ENCODE measurements around the gene CHST1.
A peak's percentile ranks its signal among the peaks of the same experiment; 100 is the strongest.

CHST1 gene

DNA sequence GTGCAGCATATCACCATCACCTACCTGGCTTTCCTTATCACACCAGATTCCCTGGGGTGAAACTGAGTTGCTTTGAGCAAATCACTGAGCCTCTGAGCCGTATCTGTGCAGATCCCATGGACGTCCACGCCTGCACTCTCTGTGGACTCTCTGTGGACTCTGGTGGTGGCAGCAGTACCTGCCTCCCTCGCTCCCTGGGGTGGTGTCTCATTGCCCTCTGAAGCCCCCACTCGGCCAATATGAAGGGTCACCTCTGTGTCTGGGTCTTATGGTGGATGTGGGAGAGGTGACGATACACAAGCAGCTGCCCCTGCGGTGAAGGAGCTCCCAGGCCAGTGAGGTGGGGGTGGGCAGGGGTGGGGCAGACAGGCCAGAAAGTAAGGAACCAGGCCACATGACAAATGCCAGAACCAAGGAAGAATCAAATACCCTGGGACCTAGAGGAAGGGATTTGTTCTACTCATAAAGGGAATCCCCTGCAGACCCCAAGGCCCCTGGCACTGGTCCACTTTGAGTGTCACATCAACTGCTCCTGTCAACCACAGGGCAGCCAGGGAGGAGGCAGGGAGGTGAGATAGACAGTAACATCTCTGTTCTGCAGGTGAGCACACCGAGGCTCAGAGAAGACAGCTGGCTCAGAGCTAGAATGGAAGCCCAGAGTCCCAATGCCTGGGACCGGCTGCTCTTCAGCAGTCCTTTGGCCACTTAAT lies 9.2 kb upstream of the CHST1 start:
- DNase-seq (ENCODE audit: low read depth in 2 of 2): no peak

DNA sequence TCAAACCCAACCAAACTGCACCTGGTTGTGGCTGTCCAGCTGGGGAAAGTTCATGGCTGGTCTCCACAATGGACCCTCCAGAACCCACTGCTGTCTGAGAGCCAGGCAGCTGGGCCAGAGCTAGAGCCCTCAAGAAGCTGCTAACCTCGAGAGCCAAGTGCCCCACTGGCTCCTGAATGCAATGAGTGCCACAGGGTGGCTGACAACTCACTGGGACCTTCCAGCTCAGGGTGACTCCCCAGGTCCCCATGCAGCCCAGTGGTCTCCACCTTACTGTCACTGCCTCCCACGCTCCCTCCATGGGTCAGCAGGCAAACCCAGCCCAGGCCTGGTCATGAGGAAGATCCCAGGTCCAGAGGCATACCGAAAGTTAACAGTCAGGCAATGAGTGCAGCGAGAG lies 8.0 kb upstream of the CHST1 start:
- no peak for DNase-seq (ENCODE audit: low read depth in 2 of 2)

DNA sequence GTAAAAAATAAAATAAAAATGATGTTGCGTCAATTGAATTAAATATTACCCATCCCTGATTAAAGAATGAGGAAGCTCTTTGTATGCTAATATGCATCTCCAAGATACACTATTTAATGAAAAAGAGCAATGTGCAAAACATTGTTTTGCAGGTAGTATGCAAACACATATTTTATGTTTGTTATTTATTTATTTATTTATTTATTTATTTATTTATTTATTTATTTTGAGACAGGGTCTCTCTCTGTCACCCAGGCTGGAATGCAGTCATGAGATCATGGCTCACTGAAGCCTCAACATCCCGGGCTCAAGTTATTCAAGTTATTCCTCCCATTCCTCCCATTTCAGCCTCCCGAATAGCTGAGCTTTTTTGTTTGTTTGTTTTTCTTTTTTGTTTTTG lies 7.2 kb upstream of the CHST1 start:
- DNase-seq (ENCODE audit: low read depth in 2 of 2): no peak

DNA sequence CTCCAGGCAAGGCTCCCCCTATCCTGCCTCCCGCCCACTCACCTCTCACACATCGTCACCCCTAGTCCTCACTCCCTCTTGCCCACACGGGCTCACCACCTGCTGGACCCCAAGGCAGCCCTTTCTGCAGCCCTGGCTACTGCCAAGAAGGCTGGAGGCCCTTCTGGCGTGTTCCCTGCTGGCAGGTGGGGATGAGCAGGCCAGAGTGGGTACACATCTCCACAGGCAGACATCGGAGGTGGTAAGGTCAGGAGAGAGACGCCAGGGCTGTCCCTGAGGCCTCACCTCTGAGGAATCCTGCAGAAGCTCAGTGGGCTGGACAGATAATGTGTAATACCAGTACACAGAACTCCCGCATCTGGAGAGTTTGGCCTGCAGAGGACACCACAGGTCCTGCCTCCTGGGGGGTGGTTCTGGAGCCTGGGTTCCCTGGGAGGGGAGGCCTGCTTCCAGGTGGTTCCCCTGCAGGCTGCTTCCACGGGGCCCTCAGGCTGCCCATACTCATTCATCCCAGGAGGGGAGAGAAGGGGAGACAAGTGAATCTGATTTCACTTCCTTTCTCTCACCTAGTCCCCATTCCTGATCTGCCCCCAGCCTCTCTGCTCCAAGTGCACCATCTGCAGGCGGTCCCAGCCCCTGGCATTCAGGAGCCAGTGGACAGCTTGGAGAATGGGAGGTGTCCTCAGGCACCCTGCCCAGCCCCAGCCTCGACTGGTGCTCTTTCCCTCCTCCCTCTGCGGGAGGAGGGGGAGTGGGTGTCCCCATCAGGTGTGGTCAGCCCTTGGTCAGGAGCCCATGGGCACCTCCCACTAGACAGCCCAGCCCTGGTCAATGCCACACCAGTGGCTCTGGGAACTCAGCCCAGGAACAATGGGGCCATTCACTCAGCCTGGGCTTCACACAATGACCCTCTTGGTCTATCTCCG lies 6.1 kb upstream of the CHST1 start:
- DNase-seq (ENCODE audit: low read depth in 2 of 2): no peak

DNA sequence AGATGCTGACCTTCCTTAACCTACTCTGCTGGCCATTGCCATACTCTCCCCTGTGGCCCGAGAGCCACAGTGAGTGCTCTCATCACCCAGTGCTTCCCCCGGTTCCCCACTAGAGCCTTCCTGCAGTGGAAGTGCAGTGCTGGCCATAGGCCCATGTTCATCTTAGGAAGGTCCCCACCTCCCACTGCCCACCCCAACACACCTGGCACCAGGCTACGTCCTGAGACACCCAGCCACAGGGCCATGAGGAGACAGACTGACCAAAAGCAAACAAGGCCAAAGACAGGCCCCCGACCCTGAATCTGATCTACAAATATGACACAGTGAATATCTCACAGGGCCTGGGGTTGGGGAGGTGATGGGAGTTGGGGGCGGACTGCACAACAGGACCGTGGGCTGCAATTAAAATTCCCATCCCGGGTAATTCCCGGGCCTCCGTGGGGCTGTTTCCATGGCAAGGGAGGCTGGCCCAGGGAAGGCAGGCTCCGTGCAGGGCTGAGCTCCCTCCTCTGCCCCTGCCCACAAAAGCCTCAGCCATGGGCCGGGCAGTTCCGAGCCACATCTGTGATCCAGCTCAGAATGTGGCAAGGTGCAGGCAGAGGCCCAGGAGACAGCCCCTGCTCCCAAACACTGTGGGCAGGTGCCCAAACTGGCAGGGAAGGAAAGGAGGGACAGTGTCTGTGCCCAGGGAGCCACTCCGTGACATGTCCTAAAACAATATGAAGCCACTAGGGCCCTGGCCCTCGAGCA lies 5.1 kb upstream of the CHST1 start:
- DNase-seq (ENCODE audit: low read depth in 2 of 2): no peak

DNA sequence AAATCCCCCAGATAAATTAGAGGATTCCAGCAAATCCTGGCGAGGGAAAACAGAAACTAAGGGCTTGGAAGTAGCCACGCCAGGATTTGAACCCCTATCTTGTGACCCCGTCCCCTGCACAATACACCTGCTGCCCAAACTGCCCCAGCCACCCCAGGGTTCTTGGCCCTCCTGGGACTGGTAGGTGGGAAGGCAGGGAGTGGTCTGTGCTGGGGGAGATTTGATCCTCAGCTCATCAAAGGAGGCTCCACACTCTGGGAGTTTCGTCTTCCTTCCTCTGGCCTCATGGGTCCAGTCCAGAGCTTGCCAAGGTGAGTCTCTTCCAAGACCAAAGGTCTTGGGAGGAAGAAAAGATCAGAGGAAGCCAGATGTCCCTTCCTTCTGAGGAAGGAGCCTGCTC lies 4.5 kb upstream of the CHST1 start:
- DNase-seq (ENCODE audit: low read depth in 2 of 2): no peak

DNA sequence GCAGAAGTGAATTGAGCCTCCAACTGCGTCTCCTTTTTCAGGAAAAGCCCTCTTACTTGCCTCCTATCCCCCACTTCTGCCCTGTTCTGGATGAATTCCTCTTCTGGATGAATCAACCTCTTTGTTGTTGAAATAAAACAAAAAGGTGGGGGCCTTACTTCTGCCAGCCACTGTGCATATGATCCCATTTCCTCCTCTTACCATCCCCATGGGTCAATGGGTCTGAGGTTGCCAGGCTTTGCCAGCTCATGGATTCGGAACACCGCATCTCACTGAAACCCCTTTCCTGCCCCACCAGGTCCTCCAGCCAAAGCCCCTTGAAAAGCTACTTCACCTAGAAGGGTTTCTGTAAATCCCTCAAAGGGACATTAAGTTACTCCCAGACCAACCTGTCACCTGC lies 3.7 kb upstream of the CHST1 start:
- no peak for DNase-seq (ENCODE audit: low read depth in 2 of 2)

DNA sequence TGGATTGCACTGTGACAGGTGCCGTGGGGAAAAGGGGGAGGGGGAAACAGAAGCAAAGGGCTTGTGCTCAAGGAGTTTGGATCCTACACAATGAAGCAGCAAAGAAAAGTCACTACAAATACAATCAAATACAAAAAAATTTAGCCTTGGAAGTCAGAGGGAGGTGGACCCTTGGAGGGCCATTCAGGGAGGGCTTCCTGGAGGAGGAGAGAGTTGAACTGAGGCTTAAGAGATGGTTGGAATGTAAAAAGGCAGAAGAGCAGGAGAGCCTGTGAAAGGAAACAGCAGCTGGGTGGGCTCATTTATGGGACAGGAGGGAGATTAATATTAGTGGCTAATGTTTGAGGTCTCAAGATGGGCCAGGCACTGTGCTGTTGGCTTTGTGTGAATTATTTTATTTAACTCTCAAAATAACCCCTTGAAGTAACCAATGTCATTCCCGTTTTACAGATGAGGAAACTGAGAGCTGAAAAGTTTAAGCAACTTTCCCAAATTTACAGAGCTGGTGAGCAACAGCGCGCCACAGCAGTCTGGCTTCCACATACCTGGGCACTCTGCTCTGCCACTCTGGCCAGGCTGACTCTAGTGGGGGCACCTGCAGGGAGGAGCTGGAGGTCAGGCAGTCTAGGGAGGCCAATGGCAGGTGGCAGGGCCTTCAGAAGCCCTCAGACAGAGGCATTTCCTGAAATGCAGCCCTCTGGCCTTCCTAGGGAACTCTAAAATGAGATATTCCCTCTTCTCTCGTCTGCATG lies 2.7 kb upstream of the CHST1 start:
- no peak for DNase-seq (ENCODE audit: low read depth in 2 of 2)

DNA sequence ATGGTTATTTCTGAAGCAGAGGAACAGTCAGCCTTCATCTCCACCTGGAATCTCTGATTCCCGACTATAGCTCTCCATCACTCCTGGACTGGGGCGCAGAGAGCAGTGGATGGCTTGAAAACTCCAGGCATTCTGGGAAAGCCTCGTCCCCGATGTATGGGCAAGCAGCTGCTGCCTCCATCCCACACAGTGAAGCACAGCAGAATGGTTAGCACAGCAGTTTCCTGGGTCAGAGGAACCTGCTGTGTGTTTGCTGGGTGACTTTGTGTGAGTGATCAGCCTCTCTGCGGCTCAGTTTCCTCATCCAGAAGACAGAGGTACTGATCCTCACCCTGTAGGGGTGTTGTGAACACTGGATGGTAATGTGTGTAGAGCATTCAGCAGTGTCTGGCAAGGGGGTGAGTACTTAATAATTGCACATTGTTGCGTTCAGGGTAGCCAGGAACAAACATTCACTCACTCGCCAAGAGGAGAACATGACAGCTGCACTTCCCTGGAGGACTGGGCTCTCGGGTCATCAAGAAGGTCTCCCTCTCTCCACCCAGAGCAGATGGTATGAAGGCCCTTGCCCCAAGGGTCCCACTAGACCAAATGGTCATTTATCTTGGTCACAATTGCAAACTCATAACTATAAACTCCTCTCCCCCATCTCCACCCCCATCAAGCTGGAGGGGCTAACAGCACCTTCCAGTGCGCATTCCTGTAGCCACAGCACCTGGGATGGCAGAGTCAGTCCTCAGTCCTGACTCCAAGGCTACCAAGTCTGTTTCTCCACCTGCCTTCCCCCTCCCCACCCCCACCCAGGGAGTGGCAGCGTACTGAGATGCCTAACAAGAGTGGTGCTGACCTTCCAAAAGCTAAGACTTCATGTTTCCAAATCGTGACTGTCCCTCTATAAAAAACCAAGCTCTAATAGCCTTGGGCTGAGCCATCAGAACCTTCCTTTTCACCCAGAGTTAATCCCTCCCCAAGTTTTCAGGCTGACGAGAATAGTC lies 1.5 kb upstream of the CHST1 start:
- no peak for DNase-seq (ENCODE audit: low read depth in 2 of 2)

DNA sequence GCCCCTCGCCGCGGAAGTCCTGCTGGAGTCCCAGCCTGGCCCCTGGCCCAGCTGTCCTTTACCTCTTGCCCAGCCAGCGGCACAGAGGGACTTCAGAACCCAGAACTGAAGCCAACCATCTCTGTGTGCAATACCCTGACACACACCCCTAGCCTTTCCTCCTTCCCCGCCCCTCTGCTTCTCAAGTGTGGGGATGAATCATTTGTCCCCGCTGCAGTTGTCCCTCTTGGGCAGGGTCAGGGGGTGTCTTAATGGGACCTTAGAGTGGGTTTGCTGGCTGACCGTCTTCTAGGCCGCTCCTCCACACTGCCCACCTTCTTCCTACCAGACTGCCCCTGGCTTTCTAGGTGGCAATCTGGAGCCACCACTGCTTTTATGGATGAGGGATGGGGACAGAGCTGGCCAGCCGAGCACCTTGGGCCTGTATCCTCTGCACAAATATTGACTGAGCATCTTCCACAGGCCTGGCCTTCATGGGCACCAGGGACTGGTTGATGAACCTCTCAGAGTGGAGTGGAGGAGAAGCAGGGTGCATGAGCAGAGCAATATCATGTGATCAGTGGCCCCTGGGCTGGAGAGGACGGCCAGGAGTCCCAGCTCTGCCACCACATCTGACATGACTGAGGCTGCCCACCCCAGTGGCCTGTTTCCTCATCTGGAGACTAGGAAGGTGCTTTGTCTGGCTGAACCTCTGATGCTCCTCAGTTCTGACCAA lies 668 bp upstream of the CHST1 start:
- DNase-seq (ENCODE audit: low read depth in 2 of 2): no peak

DNA sequence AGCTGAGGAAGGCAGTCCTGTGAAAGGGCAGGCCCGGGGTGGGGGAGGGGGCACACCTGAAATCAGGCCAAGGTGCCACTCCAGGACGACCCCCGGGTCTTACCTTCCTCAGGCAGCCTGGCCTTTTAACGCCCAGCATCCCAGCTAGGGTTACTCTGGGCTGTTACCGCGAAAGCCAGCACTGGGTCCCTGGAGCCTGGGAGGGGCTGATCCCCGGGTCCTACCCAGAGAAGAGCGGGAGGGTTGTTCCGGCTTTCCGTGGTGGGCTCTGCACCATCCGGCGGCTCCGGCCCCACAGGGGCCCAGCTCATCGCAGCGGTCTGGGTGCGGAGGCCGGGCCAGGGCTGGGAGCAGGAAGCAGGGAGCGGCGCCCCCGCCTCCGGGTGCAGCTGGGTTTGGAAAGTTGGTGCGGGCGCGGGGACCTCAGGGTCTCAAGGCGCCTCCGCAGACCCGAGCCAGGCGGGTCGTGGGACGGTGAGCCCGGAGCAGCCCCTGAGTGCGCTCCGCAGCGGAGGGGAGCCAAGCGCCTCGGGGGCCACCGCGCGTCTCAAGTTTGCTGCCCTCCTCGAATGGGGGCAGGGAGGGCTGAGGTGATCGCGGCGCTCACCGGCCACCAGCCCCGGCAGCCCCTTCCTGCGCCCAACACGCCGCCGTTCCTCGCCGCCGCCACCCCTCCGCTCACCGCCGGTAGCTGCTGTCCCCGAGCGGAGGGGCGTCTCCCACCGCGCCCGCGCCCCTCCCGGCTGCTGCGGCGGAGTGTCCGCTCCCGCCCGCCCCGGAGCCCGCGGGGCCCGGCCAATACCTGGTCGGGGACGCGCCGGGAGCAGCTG lies 831 bp downstream of the CHST1 start:
- no peak for DNase-seq (ENCODE audit: low read depth in 2 of 2)

DNA sequence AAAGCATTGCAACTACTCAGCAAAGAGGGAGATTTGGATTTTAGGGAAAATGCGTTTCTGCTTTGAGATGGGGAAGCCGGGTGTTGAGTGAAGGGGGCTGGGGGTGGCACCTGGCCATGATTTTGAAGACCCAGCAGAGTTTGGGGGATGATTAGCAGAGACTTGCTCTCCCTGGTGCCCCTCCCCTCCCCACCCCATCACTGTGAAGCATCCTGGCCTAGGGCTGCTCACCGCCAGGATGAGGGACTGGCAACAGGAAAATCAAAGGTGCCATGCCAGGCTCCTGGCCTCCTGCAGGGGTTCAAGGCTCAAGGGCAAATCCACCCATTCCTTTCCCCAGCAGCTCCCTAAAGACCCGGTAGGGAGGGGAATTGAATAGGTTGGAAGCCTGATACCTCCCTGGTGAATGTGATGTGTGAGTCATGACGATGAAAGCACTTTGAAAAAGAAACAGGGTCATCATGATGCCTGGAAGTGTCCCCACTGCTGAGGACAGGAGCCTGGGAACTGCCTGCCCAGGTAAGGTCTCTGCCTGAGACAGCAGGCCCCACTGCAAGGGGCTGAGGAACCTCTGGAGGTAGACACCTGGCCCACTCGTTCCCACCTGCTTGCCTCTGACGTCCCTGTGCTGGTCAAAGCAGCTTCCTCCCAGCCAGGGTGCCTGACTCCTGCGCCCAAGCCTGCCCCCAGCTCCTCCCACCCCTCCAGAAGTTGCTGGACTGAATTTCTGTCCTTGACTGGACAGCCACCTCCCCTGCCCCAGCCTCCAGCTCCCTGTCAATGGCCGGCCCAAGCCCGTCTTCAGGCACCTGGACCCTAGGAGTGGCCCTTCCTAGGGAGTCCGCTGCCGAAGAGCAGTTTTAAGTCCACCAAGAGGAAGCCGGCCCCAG lies 1.7 kb downstream of the CHST1 start:
- no peak for DNase-seq (ENCODE audit: low read depth in 2 of 2)

DNA sequence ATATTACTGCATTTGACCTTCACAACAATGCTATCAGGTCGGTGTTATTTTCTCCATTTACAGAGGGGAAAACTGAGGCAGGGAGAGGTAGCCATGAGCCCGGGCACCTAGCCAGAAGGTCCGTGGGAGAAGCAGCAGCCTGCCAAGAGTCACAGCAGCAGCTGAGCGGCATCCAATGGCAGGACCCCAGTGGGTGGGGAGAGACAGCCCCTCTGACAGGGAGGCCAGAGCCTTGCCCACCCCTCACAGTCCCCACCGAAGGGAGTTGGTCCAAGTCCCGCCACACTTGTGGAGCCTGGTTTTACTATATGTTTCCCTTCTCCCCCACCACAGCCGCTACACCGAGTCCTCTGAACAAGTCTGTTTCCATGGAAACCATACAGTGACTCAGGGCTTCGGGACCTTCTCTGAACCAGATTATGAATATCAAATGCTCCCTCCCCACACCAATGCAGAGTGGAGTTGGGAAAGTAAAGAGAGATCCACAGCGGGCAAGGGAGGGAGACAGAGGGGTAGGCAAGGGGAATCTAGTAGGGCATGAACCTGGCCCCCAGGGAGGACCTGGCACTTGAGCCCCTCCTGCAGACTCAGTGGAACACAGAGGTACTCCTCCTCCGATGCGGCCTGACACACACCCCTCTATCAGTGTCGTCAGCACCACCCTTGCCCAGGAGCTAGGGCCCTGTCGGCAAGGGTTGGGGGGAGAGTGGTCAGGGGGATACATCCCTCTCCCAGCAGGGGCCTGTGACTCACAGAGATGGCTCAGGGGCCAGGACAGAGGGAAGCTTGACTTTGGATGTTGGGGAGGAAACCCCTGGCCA lies 2.5 kb downstream of the CHST1 start:
- DNase-seq (ENCODE audit: low read depth in 2 of 2): peak; percentile 9 to 22

DNA sequence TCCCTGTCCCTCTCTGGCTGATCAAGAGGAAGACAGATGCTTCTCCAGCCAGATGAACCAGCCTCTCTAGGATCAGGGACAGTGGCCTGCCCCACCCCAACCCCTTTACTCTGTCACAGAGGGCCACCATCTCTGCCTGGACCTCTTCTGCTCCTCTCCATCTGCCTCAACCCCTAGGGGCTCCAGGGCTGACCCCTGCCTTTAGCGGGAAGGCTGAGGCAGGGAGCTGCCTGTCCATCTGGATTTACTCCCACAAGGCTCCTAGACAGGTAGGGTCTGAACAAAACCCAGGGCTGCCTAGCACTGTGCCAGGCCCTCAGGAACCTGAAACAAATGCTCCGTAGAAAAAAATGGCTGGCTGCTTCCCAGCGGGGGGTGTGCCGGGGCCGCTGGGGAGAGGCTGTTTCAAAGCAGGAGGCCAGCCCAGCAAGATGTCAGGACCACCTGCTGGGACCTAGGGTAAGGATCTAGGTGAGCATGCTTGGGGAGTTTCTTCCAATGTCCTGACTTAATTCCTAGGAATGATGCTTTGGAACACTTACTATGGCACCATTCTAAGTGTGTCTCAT lies 3.2 kb downstream of the CHST1 start:
- DNase-seq (ENCODE audit: low read depth in 2 of 2): no peak

DNA sequence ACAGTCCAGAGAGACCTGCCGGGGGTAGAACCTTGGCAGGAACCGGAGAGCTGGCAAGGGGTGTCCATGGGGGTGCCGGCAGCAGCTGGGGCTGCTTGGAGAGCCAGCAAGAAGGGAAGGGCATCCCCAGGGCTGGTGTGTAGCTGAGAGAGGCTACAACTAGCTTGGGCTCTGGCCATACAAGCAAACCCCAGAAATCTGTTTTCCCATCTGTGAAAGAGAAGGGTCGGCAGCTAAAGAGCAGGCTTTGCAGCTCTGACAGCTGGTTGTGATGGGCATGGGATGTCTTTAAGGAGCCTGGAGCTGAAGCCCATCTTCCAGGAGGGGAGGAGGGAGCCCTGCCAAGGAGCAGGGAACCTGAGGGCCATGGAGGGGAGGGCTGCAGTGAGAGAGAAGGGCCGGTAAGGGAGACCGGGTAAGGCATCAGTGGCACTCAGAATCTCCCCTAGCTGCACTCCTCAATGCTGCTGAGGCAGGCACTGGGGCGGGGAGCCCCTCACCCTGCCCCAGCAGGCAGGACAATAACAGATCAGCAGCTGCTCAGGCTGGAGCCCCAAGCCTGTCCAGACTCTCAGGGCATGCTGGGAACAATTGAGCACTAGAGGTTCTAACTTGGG lies 3.9 kb downstream of the CHST1 start:
- DNase-seq (ENCODE audit: low read depth in 2 of 2): no peak

DNA sequence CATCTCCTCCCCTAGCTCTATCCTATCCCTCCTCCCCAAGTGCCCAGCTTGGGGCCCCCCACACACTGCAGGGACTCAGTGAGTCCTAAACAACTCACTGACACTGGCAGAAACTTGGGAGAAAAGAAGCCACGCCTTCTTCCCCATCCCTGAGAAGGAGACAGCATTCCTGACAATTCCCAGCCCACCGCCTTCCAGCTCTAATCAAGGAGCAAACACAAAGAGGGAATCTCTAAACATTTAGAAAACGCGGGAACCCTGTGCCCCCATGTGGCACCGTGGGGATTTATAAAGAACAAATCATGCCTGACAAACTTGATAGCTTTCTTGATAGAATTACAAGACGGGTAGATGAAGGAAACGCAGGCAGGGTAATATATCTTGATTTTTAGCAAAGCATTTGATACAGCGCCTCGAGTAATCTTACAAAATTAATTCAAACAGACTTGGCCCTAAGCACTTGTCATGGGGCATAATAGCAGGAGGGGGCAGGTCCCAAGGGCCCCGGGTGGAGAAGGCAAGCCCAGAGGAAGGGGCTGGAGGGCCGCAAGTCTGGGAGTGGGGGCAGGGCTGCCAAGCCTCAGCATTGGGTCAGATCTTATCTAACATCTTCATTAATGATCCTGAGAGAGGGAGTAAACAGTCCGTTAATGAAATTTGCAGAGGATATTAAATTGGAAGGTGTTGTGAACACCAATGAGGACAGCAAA lies 4.5 kb downstream of the CHST1 start:
- DNase-seq (ENCODE audit: low read depth in 2 of 2): no peak
